Neural cell (in vitro differentiated cells): ENCODE measurements around the gene JKAMP.

ENCODE experiments used
- CTCF ChIP-seq: fragments of 450-650 bp; IDR thresholded peaks from 2 replicates; pipeline ENCODE4 v1.5.1; 2014; ENCODE audit warnings: antibody characterized with exemption, mild to moderate bottlenecking, moderate library complexity; ENCODE audit not compliant: poor library complexity, severe bottlenecking
- TF ChIP-seq, protein P1 (sequence below): IDR thresholded peaks from 2 replicates; pipeline ENCODE4 v1.6.1; 2012; ENCODE audit warnings: borderline replicate concordance

GRCh38 chr14:59483819-59484638 lies at the start of gene JKAMP, which contains the start of gene L3HYPDH:
- peak; percentile 84 for TF ChIP-seq CTCF
- TF ChIP-seq, protein P1, sequence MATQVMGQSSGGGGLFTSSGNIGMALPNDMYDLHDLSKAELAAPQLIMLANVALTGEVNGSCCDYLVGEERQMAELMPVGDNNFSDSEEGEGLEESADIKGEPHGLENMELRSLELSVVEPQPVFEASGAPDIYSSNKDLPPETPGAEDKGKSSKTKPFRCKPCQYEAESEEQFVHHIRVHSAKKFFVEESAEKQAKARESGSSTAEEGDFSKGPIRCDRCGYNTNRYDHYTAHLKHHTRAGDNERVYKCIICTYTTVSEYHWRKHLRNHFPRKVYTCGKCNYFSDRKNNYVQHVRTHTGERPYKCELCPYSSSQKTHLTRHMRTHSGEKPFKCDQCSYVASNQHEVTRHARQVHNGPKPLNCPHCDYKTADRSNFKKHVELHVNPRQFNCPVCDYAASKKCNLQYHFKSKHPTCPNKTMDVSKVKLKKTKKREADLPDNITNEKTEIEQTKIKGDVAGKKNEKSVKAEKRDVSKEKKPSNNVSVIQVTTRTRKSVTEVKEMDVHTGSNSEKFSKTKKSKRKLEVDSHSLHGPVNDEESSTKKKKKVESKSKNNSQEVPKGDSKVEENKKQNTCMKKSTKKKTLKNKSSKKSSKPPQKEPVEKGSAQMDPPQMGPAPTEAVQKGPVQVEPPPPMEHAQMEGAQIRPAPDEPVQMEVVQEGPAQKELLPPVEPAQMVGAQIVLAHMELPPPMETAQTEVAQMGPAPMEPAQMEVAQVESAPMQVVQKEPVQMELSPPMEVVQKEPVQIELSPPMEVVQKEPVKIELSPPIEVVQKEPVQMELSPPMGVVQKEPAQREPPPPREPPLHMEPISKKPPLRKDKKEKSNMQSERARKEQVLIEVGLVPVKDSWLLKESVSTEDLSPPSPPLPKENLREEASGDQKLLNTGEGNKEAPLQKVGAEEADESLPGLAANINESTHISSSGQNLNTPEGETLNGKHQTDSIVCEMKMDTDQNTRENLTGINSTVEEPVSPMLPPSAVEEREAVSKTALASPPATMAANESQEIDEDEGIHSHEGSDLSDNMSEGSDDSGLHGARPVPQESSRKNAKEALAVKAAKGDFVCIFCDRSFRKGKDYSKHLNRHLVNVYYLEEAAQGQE = no peak
